ENCODE results near the gene CYP2A6.

DNA sequence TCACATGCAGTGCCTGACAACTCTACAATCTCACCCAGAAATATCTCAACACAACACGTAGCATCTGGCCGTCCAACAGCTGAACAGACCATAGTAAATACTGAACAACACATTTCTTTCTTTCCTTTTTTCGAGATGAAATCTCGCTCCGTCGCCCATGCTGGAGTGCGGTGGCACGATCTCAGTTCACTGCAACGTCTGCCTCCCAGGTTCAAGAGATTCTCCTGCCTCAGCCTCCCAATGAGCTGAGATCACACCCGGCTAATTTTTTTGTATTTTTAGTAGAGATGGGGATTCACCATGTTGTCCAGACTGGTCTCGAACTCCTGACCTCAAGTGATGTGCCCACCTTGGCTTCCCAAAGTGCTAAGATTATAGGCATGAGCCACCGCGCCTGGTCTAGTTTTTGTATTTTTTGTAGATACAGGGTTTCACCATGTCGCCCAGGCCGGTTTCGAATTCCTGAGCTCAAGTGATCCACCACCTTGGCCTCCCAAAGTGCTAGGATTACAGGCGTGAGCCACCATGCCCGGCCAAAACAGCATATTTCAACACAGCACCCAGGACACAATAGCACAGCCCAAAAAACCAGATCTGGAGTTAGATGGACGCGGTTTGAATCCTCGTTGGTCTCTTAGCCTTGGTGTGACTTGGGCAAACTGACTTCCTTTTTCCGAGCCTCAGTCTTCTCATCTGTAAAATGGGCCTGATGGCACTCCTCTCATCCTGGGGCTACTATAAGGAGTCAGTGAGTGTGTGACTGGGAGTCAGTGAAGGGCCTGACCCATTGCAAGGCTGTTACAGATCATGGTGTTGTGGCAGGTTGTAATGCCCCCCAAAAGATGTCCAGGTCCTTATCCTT, 22.6 kb downstream of the CYP2A6 start:
- TF ChIP-seq POLR2A (IDR thresholded peaks at IDR 0.05): no peak
- TF ChIP-seq, protein P1, sequence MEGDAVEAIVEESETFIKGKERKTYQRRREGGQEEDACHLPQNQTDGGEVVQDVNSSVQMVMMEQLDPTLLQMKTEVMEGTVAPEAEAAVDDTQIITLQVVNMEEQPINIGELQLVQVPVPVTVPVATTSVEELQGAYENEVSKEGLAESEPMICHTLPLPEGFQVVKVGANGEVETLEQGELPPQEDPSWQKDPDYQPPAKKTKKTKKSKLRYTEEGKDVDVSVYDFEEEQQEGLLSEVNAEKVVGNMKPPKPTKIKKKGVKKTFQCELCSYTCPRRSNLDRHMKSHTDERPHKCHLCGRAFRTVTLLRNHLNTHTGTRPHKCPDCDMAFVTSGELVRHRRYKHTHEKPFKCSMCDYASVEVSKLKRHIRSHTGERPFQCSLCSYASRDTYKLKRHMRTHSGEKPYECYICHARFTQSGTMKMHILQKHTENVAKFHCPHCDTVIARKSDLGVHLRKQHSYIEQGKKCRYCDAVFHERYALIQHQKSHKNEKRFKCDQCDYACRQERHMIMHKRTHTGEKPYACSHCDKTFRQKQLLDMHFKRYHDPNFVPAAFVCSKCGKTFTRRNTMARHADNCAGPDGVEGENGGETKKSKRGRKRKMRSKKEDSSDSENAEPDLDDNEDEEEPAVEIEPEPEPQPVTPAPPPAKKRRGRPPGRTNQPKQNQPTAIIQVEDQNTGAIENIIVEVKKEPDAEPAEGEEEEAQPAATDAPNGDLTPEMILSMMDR (IDR thresholded peaks at IDR 0.05): no peak
- no peak for TF ChIP-seq EP300 (IDR thresholded peaks at IDR 0.05)
